Measurements from ENCODE around the gene B9D1.

- TF ChIP-seq LEF1 (IDR thresholded peaks at IDR 0.05; ENCODE audit: borderline replicate concordance), result no peak
- no peak for TF ChIP-seq SUZ12 (IDR thresholded peaks at IDR 0.05)
- no peak for TF ChIP-seq ARNT (IDR thresholded peaks at IDR 0.05)
- TF ChIP-seq ZNF384 (IDR thresholded peaks at IDR 0.05), result no peak
- TF ChIP-seq BHLHE40 (IDR thresholded peaks at IDR 0.05; ENCODE audit: borderline replicate concordance), result no peak
- no peak for TF ChIP-seq FOXA1 (IDR thresholded peaks at IDR 0.05)
- no peak for TF ChIP-seq ELF4 (IDR thresholded peaks at IDR 0.05)
- no peak for TF ChIP-seq SP1 (IDR thresholded peaks at IDR 0.05)
- TF ChIP-seq PKNOX1 (IDR thresholded peaks at IDR 0.05), result no peak
- TF ChIP-seq CTBP1 (IDR thresholded peaks at IDR 0.05; ENCODE audit: borderline replicate concordance), result no peak
- TF ChIP-seq L3MBTL2 (conservative IDR thresholded peaks at IDR 0.05), result no peak
- no peak for TF ChIP-seq NFRKB (IDR thresholded peaks at IDR 0.05)
- no peak for TF ChIP-seq FOXM1 (IDR thresholded peaks at IDR 0.05; ENCODE audit: borderline replicate concordance)
These were observed 29.4 kb downstream of the B9D1 start for GRCh38 chr17:19333132-19333440.
